Fibroblast of pulmonary artery (primary cell): Measurements from ENCODE around the gene VPREB1.
"Not testable (repeated sequence)": the region's sequence is repeated elsewhere in the genome, so short reads cannot be mapped to it uniquely, and the experiment has no call there.

Experiments used
- DNase-seq: peaks from one replicate; pipeline ENCODE4 v3.0.0-alpha.2; 2010; ENCODE audit warnings: low read depth
- H3K4me3 ChIP-seq: replicated peaks from 2 replicates; pipeline ENCODE4 v1.5.1; 2011; ENCODE audit warnings: low read depth, mild to moderate bottlenecking, control low read depth, low read length, moderate library complexity
- CTCF ChIP-seq: IDR thresholded peaks from 2 replicates; pipeline ENCODE4 v1.5.1; 2011; ENCODE audit warnings: mild to moderate bottlenecking, control low read depth, low read length, inconsistent platforms; ENCODE audit errors: missing control alignments

Gene VPREB1

GRCh38 chr22:22248878-22249277 lies 4.3 kb downstream of the VPREB1 start:
- no peak overlapping the region for H3K4me3 ChIP-seq
- DNase-seq = no peak
- TF ChIP-seq CTCF = no peak

- not testable (repeated sequence) for H3K4me3 ChIP-seq, DNase-seq
These were observed 6.1 kb downstream of the VPREB1 start for GRCh38 chr22:22250651-22251050.

- H3K4me3 ChIP-seq, DNase-seq: not testable (repeated sequence)
These were observed 11.5 kb downstream of the VPREB1 start for GRCh38 chr22:22256133-22256532.

- not testable (repeated sequence) for H3K4me3 ChIP-seq, DNase-seq
These were observed 14.2 kb downstream of the VPREB1 start for GRCh38 chr22:22258597-22259415.

GRCh38 chr22:22260169-22260568 lies 15.6 kb downstream of the VPREB1 start:
- not testable (repeated sequence) for H3K4me3 ChIP-seq, DNase-seq

- not testable (repeated sequence) for H3K4me3 ChIP-seq, DNase-seq
These were observed 16.0 kb downstream of the VPREB1 start for GRCh38 chr22:22260586-22260985.

- DNase-seq = peak; percentile 64
- H3K4me3 ChIP-seq = not testable (repeated sequence)
These were observed 17.9 kb downstream of the VPREB1 start for GRCh38 chr22:22262332-22263074.

GRCh38 chr22:22263823-22264222 lies 19.2 kb downstream of the VPREB1 start:
- DNase-seq, H3K4me3 ChIP-seq: not testable (repeated sequence)

GRCh38 chr22:22270036-22270676 lies 25.6 kb downstream of the VPREB1 start:
- not testable (repeated sequence) for DNase-seq, H3K4me3 ChIP-seq

- not testable (repeated sequence) for DNase-seq
These were observed 32.8 kb downstream of the VPREB1 start for GRCh38 chr22:22277423-22277822.

GRCh38 chr22:22284962-22285756 lies 40.6 kb downstream of the VPREB1 start:
- not testable (repeated sequence) for DNase-seq, H3K4me3 ChIP-seq

More at GRCh38 chr22:22277423-22277822, 32.8 kb downstream of the VPREB1 start:
- not testable (repeated sequence) for H3K4me3 ChIP-seq

- DNase-seq, H3K4me3 ChIP-seq: not testable (repeated sequence)
These were observed 42.0 kb downstream of the VPREB1 start for GRCh38 chr22:22286390-22287105.

- H3K4me3 ChIP-seq, DNase-seq: not testable (repeated sequence)
These were observed 42.6 kb downstream of the VPREB1 start for GRCh38 chr22:22287106-22287626.

GRCh38 chr22:22289666-22290065 lies 45.1 kb downstream of the VPREB1 start:
- H3K4me3 ChIP-seq, DNase-seq: not testable (repeated sequence)

- DNase-seq, H3K4me3 ChIP-seq: not testable (repeated sequence)
These were observed 46.7 kb downstream of the VPREB1 start for GRCh38 chr22:22291129-22291806.

- not testable (repeated sequence) for DNase-seq, H3K4me3 ChIP-seq
These were observed 48.1 kb downstream of the VPREB1 start for GRCh38 chr22:22292656-22293055.
